HG02973 (cell line): Measurements from ENCODE around the gene DEDD2.
"Not testable (repeated sequence)": the region's sequence is repeated elsewhere in the genome, so short reads cannot be mapped to it uniquely, and the experiment has no call there.

Source experiments
- ATAC-seq: cut with Tn5 transposase; IDR thresholded peaks from one replicate; pipeline ENCODE4 v1.9.1; 2021; ENCODE audit warnings: moderate library complexity; ENCODE audit not compliant: unreplicated experiment

Gene DEDD2, protein sequence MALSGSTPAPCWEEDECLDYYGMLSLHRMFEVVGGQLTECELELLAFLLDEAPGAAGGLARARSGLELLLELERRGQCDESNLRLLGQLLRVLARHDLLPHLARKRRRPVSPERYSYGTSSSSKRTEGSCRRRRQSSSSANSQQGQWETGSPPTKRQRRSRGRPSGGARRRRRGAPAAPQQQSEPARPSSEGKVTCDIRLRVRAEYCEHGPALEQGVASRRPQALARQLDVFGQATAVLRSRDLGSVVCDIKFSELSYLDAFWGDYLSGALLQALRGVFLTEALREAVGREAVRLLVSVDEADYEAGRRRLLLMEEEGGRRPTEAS

DNA sequence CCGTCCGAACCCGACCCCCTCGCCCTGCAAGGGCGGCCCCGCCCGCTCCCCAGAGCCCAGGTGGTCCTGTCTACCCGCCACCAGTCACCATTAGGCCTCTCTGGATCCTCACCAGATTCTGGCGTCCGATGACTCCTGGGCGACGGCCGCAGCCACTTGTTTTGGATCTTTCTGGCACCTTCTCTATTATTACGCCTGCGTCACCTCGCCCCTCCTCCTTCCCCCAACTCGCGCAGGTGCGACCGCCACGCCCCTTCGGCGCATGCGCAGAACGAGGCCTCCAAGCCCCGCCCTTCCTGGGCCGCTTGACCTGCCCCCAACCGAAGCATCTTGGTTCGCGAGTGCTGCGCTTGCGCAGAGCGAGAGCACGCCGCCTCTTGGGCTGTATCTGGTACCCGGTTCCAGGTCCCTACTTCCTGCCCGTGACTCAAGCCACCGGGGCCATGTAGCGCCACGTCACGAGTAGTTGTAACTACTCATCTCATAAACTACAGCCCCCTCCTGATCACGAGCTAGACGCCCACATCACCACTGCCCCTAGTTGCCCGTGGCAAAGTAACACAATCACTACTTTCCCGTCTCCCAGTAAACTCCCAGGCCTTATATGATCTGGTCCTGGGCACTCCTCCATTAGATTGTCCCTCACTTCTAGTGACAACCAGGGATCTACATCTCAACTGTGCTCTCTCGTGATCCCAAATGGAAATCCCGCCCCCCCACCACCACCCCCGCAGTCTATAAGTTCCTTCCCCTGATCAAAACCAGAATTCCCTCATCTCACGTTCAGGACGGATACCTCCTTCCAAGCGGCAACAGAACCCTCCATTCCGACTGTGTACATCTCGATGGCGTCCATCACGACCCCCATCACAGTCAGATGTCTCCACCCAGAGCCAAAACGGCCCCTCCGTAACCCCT lies at the start of gene DEDD2:
TSS of gene DEDD2 (minus strand) at position 158 of the 918 bp plus-strand sequence. CDS start 670 bp downstream, outside the sequence.
- ATAC-seq: peak; percentile 48

DNA sequence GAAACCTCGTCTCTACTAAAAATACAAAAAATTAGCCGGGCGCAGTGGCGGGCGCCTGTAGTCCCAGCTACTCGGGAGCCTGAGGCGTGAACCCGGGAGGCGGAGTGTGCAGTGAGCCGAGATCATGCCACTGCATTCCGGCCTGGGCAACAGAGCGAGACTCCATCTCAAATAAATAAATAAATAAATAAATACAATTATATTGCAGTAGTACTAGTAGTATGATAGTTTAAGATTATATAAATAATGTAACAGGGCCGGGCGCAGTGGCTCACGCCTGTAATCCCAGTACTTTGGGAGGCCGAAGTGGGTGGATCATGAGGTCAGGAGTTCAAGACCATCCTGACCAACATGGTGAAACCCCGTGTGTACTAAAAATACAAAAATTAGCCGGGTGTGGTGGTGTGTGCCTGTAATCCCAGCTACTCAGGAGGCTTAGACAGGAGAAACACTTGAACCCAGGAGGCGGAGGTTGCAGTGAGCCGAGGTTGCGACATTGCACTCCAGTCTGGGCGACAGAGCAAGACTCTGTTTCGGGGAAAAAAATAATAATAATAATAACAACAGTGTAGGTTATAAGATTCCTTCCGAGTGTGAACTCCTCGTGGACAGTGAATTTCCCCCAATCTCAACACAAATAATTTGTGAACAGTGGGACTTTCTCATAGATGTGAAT lies 49.6 kb upstream of the DEDD2 start:
- not testable (repeated sequence) for ATAC-seq

DNA sequence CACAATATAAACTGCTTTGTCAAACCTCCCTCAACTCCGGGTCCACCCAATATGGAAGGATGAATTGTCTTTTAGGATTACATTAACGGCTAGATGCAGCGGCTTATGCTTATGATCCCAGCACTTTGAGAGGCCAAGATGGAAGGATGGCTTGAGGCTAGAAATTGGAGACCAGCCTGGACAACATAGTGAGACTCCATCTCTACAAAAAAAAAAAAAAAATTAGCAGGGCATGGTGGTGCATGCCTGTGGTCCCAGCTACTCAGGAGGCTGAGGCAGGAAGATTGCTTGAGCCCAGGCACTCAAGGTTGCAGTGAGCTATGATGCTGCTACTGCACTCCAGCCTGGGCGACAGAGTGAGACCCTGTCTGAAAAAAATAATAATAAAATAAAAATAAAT lies 48.6 kb upstream of the DEDD2 start:
- ATAC-seq: not testable (repeated sequence)

DNA sequence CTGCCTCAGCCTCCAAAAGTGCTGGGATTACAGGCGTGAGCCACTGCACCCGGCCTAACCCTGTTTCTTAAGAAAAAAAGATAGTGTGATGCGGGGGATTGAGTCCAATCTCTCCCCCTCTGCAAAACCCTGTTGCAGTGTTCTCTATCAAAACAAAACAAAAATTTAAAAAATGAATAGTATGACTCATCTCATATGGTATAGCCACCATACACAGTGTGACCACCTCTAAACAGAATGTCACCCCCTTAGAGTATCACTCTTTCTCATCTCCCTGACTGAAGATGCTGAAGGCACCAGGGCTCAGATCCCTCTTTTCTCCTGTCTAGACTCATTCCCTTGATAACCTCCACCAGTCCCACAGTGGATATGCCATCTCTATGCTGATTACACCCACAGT lies 44.3 kb upstream of the DEDD2 start:
- ATAC-seq: no peak

DNA sequence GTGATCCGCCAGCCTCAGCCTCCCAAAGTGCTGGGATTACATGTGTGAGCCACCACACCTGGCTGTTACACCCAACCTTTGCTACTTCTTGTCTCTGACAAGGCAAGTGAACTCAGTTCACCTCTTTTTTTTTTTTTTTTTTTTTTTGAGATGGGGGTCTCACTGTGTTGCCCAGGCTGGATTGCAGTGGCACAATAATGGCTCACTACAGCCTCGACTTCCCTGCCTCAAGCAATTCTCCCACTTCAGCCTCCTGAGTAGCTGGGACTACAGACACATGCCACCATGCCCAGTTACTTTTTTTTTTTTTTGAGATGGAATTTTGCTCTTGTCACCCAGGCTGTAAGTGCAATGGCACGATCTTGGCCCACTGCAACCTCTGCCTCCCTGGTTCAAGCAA lies 40.4 kb upstream of the DEDD2 start:
- ATAC-seq: not testable (repeated sequence)

DNA sequence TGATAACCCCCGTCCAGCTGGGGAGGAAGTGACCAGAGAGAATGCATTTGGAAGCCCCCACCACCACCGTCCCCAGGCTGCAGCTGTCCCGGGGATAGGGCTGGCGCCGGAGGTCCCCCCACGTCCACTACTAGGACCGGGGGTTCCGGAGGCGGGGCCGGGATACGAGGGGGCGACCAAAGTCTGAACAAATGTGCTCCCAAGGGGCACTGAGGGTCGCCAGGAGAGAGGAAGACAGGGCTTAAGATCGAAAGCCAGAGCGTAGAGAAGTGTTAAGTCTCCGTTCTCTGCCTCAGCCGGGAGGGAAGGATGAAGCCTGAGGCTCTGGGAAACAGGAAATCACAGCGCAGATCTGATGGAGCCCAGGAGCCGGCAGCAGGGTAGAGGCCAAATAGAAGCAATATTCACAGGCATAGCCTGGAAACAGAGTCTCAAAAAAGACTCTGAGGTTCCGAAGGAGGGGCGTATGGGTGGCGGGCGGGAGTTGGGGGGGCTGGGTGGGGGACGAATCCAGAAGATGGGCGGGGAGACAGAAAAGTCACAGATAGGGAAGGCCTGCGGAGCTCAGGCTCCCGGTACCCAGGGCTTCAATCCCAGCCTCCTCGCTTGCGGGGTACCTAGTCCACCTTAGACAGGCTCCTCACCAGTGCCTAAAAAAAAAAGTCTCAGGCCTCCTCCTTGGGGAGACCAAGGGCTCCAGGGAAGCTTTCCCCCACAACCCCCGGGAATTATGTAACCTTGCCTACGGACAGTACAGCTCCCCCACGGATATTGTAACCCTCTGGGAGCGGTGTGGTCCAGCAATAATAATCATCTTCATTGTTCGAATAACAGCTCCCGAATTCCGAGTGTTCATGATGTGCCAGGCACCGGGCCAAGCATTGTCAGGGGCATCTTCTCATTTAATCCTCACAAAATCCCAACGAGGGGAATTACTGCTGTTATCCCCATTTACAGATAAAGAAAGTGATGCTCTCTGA lies 38.6 kb upstream of the DEDD2 start:
- no peak for ATAC-seq

DNA sequence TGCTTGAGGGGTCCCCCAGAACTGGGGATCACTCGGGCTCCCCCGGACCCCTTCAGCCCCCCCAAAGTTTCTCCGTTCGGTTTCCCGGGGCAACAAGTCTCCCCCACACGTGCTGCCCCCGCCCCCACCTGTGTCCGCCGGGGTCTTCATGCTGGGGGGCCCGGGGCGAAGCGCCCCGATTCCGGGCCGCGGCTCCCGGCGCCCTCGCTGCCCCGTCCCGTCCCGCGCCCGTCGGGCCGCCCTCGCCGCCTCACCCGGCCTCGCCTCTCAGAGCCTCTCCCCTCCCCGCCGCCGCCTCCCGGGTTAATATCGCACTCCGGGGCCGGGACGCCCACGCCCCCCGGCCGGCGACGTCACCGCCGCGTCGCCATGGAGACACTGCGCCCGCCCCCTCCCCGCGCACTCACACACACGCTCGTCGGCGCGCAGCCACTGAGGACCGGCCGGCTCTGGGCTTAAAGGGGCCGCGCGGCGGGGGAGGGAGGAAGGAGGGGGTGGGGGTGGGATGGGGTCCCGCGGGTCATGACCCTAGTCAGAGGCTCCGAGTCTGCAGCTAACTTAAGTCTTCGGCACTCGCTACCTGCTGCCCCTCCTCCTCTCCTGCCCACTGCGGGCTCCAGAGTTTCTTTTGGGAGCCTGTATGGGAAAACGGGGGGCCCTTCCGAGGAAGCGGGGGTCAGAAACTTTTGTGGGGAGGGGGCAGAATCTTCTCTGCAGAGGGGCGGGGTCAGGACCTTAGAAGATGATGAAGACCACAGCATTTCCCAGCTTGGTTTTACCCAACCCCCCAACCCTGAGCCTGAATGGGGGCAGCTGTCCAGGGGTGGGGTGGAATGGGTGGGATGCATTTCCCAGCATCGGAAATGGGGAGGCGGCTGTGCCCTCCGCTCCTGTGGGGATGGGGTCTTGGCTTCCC lies 37.6 kb upstream of the DEDD2 start, which contains the start of gene ERF:
TSS of gene ERF (minus strand) at position 279 of the 916 bp plus-strand sequence. CDS start at position 150, 129 bp downstream.
- ATAC-seq: peak; percentile 59

DNA sequence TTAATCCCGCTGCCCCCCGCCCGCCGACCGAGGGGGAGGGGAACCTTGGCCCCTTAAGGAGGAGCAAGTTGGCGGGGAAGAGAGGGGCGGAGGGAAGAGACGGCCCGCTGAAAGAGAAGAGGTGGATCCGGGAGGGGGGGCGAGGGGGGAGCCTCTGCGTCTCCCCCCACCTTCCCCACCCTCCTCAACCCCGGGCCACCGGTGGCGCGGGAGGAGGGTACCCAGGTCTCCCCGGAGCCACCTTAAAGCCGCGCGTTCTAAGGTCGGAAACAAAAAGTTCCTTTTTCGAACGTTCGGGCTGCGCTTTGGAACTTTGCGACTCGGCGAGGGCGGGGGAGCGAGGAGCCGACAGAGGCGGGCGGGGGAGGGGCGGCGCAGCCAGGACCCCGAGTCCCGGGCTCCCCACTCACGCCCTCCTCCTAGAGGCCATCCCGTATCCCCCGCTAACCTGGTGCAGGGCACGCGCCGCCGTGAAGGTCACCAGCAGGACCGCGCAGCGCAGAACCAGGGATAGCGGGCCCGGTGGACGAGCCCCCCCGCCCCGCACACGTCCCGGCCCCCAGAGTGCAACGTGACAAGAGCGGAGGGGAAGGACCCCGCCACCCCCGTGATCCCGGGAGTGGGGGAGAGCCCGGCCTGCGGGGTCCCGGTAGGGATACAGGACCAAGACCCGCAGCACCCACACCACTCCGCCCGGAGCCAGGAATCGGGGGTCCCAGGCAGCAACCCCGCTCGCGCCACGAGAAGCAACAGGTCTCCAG lies 36.8 kb upstream of the DEDD2 start:
- ATAC-seq: no peak

DNA sequence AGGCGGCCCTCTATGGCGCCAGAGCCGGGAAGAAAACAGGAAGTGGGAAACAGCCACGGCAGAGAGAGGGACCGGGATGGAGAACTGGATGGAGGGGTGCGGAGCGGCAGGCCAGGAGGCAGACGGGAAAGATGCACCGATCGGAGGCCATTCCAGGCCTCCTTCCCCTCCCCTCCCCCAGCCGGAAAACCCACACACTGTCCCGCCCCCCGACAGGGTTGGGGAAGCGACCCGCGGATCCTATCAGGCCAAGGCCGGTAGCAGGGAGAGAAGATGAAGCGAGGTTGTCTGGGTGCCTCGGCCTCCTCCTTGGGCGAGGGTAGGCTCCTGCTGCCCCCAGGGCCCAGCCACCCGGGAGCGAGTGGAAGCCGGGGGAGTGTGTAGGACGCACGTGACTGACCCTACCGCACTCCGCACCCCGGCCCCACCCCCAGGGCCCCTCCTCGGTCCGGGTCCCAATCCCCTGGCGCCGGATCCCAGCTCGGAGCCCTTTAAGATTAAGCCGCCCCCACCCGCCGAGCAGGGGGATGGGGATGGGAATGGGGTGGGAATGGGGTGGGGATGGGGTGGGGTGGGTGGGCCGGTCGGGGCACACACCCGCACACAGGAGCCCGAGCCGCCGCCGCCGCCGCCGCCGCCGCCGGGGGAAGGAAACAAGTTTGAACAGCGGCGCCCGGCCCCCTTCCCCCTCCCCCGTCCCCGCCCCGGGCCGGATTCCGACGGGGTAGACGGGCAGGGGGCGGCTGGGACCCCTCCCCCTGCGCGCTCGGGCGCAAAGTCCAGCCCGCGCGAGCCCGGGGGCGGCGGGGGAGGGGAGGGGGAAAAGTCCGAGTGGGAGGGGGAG lies 36.0 kb upstream of the DEDD2 start:
- ATAC-seq: no peak

DNA sequence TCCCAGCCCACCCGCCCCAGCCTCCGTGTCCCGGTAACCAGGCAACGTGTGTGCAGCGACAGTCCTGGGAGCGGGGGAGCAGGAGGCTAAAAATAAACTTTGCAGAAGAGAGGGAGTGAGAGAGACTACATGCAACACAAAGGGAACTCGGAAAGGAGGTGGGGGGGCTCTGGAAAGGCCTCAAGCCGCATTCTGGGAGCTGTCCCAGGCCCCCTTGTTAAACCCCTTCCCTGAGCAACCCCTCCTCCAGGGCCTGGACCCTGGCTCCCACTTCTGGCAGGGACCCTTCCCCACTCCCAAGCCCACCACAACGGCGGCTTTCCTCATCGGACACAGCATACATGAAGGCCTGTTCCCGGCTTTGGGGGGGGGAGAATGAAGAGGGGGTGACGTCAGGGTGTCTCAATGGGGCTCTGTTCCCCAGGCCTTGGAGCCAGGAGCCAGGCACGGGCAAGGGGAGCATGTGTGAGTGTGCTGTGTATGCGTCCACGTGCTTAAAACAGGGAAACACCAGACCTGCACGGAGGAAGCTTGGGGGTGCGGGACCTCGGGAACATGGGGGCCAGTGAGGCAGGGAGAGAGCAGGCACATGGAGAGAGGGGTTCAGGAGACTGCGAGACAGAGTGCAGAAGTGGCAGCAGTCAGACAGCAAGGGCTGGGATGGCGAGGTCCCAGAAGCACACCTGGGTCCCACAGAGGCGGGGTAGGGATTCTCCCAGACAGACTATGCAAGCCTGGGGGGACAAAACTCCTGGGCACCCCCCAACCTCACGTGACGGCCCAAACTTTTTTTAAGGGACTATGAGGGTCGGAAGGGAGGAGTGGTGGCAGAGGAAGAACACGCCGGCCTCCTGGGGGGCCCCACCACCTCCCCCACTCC lies 35.1 kb upstream of the DEDD2 start:
- ATAC-seq: no peak

DNA sequence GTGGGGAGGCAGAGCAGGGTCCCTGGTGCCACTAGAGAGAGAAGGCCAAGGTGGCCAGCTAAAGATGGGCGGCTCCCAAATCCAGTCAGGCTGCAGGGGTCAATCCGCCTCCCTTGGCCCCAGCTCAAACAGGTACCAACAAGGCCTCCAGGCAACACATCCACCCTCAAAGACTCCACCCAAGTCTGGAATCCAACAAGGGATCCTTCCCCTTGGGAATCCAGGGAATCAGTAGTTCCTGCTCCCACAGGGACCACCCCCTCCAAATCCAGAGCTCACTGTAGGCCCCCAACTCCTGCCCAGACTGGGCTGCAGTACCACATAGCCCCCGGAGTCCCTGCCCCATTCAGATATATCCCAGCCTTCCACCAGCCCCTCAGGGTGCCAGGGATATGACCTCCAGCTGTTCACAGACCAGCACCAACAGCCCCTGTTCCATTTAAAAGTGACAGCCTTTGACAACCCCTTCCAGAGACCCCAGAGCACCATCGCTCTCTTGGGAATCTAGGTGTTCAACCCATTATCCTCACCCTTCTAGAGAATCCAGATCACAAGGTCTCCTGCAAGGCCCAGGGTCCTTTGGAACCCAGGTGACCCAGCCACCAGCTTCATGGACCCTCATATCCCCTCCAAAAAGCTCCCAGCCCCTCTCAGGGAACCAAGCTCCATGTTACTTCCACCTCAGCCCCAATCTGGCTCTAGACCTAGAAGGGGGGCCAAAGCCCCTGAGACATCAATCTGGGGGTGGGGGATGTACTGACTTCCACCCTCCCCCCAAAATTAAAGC lies 34.3 kb upstream of the DEDD2 start:
- no peak for ATAC-seq

DNA sequence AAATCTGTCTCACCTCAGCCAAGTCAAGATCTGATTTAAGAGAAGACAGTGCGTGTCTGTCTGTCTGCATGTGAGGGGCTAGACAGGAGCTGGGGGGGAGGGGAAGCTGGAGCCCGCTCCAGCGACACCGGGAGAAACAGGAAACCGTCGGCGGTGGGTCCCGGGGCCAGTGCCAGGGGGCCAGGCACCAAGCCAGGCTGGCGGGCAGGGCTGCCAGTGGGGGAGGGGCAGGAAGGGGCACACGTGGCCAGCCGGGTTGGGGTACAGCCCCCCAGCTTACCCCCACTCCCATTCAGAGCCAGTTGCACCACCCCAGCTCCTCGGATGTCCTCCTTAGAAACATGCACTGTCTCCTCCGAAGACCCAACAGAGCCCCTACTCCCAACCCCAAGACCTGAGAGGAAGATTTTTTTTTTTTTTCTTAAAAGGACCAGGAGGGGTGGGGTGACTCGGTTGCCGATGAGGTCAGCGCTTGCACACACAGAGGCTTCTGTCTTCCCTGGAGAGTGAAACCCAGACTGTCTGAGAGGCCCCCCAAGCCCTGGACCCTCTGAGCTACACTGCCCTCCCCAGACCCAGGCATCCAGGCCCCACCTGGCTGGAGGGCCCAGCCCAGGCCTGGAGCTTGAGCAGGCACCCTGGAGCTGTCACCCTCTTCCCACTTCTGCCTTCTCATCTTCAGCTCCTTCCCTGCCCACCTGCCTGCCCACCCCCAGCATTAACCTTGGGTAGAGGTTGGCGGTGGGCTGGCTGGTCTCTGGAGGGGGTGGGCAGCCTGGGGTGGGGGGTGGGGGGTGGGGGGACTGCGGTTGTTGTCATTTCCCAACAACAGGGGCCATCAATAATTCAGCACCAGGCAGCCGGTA lies 33.4 kb upstream of the DEDD2 start:
- no peak for ATAC-seq

DNA sequence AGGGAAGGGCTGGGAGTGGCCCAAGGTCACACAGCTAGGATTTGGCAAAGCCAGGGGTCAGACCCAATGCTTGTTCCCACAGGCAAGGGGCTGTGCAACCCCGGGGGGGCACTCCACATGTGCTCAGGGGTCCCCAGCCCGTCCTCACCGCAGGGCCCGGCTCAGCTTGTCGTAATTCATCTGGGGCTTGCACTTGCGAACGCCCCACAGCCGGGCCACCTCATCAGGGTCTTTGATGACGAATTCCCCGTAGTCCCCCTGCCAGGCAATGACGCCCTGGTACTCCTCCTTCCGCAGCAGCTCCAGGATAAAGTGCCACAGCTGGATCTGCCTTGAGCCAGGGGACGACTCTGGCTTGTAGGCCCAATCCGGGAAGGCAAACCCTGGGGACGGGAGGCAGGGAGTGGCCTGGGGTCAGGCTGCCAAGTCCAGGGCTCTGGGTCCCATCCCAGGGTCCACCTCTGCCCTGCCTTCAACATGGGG lies 32.7 kb upstream of the DEDD2 start:
- ATAC-seq: no peak

DNA sequence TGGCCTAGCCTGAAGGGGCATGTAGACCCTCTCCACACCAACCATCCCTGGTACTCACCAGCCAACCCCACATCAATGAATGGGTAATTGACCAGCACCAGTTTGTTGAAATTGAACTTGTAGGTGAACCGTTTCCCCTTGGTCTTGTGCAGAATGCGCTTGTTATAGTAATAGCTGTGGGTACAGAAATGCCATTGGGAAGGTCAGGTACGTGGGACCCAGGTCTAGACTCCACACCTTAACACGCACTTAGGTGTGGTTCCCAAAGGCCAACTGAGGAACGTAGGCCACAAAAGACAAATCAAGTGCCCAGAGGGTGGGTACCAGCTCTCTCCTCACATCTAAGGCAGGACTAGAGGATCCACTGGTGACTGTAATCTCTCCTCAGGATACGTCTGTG lies 32.3 kb upstream of the DEDD2 start:
- ATAC-seq: no peak
